ENCODE results near the gene FAM170A. TPM values are rescaled to one million over a fixed set of nuclear protein-coding genes. Genes with fewer than 3 reads are reported as not detected.

Gene FAM170A
- total and polyA plus RNA-seq, 2 donors (not counting 3 experiments of a cell fraction or from before 2014, with no cell fraction given), result not detected

DNA sequence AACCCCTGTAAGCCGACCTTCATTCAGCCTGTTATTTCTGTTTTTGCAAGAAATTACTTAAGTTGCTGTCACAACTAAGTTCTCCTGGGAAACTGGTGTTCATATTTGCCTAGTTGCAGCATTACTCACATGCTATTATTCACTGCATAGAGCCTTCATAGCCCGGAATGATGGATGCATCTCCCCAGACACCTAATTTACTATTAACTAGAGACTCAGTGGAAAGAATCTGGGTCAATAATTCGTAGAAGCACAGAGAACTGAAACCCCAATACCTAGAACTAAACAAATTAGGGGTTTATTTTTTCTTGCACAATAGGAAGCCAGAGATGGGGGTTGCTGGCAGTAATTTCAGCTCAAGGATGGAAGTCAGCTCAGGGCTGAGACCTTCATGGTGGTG is 45.7 kb upstream of the FAM170A start:
- POLR2A ChIA-PET, result no interaction called here
- intact Hi-C loops (cut with micrococcal nuclease), result no loop called here

More for the DNA sequence above, 45.7 kb upstream of the FAM170A start:
- Histone ChIP-seq H3K27ac (ENCODE audit: insufficient read depth, low read depth, low read length) (no peak overlapping the region), H3K4me3 (replicated peaks in 1 of 3; ENCODE audit: insufficient read depth in 1 of 3, low read depth in 1 of 3, low read length in 3 of 3) (no peak overlapping the region), H3K27me3 (ENCODE audit: control insufficient read depth in 2 of 2, insufficient read depth in 2 of 2, low read length in 2 of 2) (no peaks in the 10 kb centered on the region), H4K20me1 (replicated peaks; ENCODE audit: control insufficient read depth, extremely low read depth, insufficient read depth, low read length) (no peaks in the 10 kb centered on the region), H3K9me3 (replicated peaks; ENCODE audit: control insufficient read depth, insufficient read depth, low read length) (no peaks in the 10 kb centered on the region), H3K79me2 (ENCODE audit: control insufficient read depth, insufficient read depth, low read length) (no peaks in the 10 kb centered on the region), H3K36me3 (ENCODE audit: control insufficient read depth in 2 of 2, extremely low read depth in 1 of 2, insufficient read depth in 2 of 2, low read length in 2 of 2) (no peaks in the 10 kb centered on the region), H3K9ac (replicated peaks; ENCODE audit: extremely low read depth, insufficient read depth, low read length) (no peak overlapping the region), H3K4me1 (ENCODE audit: control insufficient read depth, extremely low read depth, insufficient read depth, low read length) (no peaks in the 10 kb centered on the region), H3K9me1 (replicated peaks; ENCODE audit: control insufficient read depth, extremely low read depth, insufficient read depth, low read length) (no peaks in the 10 kb centered on the region), H3K4me2 (ENCODE audit: insufficient read depth, low read length) (no peak overlapping the region), H2AFZ (ENCODE audit: low read depth, low read length) (no peak overlapping the region)
- DNase-seq (ENCODE audit: low read depth, low spot score), result no peak
- FAIRE-seq, result no peak
- TF ChIP-seq EZH2 (IDR thresholded peaks at IDR 0.05; ENCODE audit: borderline replicate concordance, low read depth, low read length, severe bottlenecking) (no peak), JUN (IDR thresholded peaks at IDR 0.05; ENCODE audit: borderline replicate concordance, insufficient read depth, insufficient read length, low read depth) (no peak), MAX (IDR thresholded peaks at IDR 0.05; ENCODE audit: insufficient read depth, insufficient read length) (no peak), POLR2AphosphoS5 (IDR thresholded peaks at IDR 0.05; ENCODE audit: insufficient read depth, low read depth, low read length) (no peak), FOS (IDR thresholded peaks at IDR 0.05; ENCODE audit: borderline replicate concordance, insufficient read depth, low read length) (no peak), CTCF (IDR thresholded peaks at IDR 0.05; ENCODE audit: extremely low read depth in 1 of 2, insufficient read depth in 1 of 2, low read depth in 1 of 2, low read length in 2 of 2) (no peak), MYC (IDR thresholded peaks at IDR 0.05; ENCODE audit: low read depth, low read length) (no peak), POLR2A (IDR thresholded peaks at IDR 0.05; ENCODE audit: low read depth, low read length) (no peak), GATA2 (IDR thresholded peaks at IDR 0.05; ENCODE audit: insufficient read depth, insufficient read length, low read depth, low read length) (no peak)
- BruUV-seq (replicated peaks), result no TSS peak
- dilution Hi-C loops (cut with MboI; ENCODE audit: extremely low pct_ligation_motif_present, low sequenced_read_pairs), result no loop called here
- CTCF ChIA-PET, result no interaction called here
